Endodermal cell (in vitro differentiated cells): Measurements from ENCODE around the gene ARHGAP42. TPM values are rescaled to one million over a fixed set of nuclear protein-coding genes. Genes with fewer than 3 reads are reported as not detected.

Source experiments
- DNase-seq: peaks from one replicate; pipeline ENCODE4 v3.0.0-alpha.2; 2017
- H3K27ac ChIP-seq: 2 replicates; pipeline ENCODE4 v1.5.1; 2013; ENCODE audit warnings: mild to moderate bottlenecking, low read depth, low read length, moderate library complexity
- H3K27me3 ChIP-seq: 2 replicates; pipeline ENCODE4 v1.6.1; 2013; ENCODE audit warnings: mild to moderate bottlenecking, low read length, moderate library complexity; ENCODE audit not compliant: insufficient read depth, control insufficient read depth, poor library complexity, severe bottlenecking
- H3K36me3 ChIP-seq: 2 replicates; pipeline ENCODE4 v1.7.0; 2013; ENCODE audit warnings: mild to moderate bottlenecking, low read length, moderate library complexity; ENCODE audit not compliant: control insufficient read depth, insufficient read depth
- H3K4me1 ChIP-seq: one replicate; pipeline ENCODE4 v1.7.0; 2013; ENCODE audit warnings: low read length; ENCODE audit not compliant: control insufficient read depth, insufficient read depth
- H3K4me3 ChIP-seq: 2 replicates; pipeline ENCODE4 v1.5.1; 2013; ENCODE audit warnings: mild to moderate bottlenecking, low read length, moderate library complexity
- H3K9ac ChIP-seq: 2 replicates; pipeline ENCODE4 v1.6.1; 2013; ENCODE audit warnings: mild to moderate bottlenecking, low read length, moderate library complexity; ENCODE audit not compliant: poor library complexity, severe bottlenecking; ENCODE audit errors: extremely low read depth
- H3K9me3 ChIP-seq: 2 replicates; pipeline ENCODE4 v1.6.1; 2013; ENCODE audit warnings: mild to moderate bottlenecking, low read length, moderate library complexity; ENCODE audit not compliant: control insufficient read depth
- H3K27ac Mint-ChIP-seq: 2 replicates; pipeline ENCODE4 v1.8.0; 2020; ENCODE audit warnings: mixed read lengths
- H3K27me3 Mint-ChIP-seq: 2 replicates; pipeline ENCODE4 v1.8.0; 2021; ENCODE audit warnings: mild to moderate bottlenecking, mixed read lengths; ENCODE audit not compliant: insufficient read depth
- H3K36me3 Mint-ChIP-seq: 2 replicates; pipeline ENCODE4 v1.8.0; 2020; ENCODE audit warnings: low read depth, mixed read lengths
- H3K4me1 Mint-ChIP-seq: 2 replicates; pipeline ENCODE4 v1.8.0; 2020; ENCODE audit warnings: mixed read lengths
- H3K4me3 Mint-ChIP-seq: 2 replicates; pipeline ENCODE4 v1.8.0; 2020; ENCODE audit warnings: mild to moderate bottlenecking, moderate library complexity, mixed read lengths
- H3K9me3 Mint-ChIP-seq: 2 replicates; pipeline ENCODE4 v1.8.0; 2020; ENCODE audit warnings: mild to moderate bottlenecking, mixed read lengths
- WGBS, 2 experiments: methylation state at CpG; one replicate each; pipeline versions ENCODE4 v1.1.5 to v1.1.7; 2013; ENCODE audit warnings: missing lambda C conversion rate in 2 of 2, mixed read lengths in 1 of 2; ENCODE audit not compliant: insufficient coverage in 1 of 2, insufficient read length in 1 of 2; 5-methylcytosine and 5-hydroxymethylcytosine counted together
- total RNA-seq, 2 donors: library from RNA; stranded (reverse); fragmentation: NEBNext Ultra II Directional in 1 of 2; extraction: Animal tissue kit (Norgen Biotek cat#: 25700) in 1 of 2; gene quantifications; 2 replicates in 1 of 2; 3 replicates in 1 of 2; pipeline ENCODE4 v1.2.1, GENCODE V29; 2021
- TF ChIP-seq, protein P1 (sequence below): fragments of 200-600 bp; sonication (generic); conservative IDR thresholded peaks from 2 replicates; pipeline ENCODE4 v1.5.0; 2021; ENCODE audit warnings: antibody characterized with exemption, mild to moderate bottlenecking

ARHGAP42 gene
- total RNA-seq, 2 donors from 2014 or later, result 164 to 176 TPM

DNA sequence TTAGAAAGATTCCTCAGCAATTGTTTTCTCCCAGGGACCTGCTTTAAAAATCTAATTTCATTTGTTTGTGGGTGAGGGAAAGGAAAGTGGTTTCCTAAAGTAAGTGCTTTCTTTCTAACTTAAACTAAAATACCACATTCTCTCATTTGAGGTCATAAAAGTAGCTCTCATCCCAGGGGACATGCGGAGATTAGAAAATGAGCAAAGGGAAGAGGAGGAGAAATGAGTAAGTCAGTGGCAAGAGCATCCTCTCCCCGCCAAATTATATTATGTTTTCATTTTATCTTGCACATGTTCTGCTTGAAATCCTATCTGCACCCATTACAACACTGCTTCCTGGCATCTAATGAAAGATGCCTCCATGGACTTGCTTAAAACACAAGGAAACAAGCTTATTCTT is 191.4 kb downstream of the ARHGAP42 start:
- 100% methylated on average over 2 of the region's 2 CpGs; no CpG with 5 or more reads in 1 of the 2 experiments for WGBS, 2 experiments
- H3K27me3 Mint-ChIP-seq, result no peaks in the 10 kb centered on the region
- H3K4me1 Mint-ChIP-seq, result peaks cover 57% of the 10 kb centered on the region
- no peak overlapping the region for H3K4me3 ChIP-seq
- DNase-seq, result no peak
- H3K4me1 ChIP-seq, result peaks cover 12% of the 10 kb centered on the region
- no peak overlapping the region for H3K27ac ChIP-seq
- no peak overlapping the region for H3K4me3 Mint-ChIP-seq
- H3K9ac ChIP-seq, result no peak overlapping the region
- peaks cover 19% of the 10 kb centered on the region for H3K9me3 Mint-ChIP-seq
- H3K36me3 ChIP-seq, result peaks cover 19% of the 10 kb centered on the region
- no peaks in the 10 kb centered on the region for H3K27me3 ChIP-seq
- H3K9me3 ChIP-seq, result peaks cover 19% of the 10 kb centered on the region
- peaks cover 55% of the 10 kb centered on the region for H3K36me3 Mint-ChIP-seq
- TF ChIP-seq, protein P1, sequence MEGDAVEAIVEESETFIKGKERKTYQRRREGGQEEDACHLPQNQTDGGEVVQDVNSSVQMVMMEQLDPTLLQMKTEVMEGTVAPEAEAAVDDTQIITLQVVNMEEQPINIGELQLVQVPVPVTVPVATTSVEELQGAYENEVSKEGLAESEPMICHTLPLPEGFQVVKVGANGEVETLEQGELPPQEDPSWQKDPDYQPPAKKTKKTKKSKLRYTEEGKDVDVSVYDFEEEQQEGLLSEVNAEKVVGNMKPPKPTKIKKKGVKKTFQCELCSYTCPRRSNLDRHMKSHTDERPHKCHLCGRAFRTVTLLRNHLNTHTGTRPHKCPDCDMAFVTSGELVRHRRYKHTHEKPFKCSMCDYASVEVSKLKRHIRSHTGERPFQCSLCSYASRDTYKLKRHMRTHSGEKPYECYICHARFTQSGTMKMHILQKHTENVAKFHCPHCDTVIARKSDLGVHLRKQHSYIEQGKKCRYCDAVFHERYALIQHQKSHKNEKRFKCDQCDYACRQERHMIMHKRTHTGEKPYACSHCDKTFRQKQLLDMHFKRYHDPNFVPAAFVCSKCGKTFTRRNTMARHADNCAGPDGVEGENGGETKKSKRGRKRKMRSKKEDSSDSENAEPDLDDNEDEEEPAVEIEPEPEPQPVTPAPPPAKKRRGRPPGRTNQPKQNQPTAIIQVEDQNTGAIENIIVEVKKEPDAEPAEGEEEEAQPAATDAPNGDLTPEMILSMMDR, result no peak
- no peak overlapping the region for H3K27ac Mint-ChIP-seq

DNA sequence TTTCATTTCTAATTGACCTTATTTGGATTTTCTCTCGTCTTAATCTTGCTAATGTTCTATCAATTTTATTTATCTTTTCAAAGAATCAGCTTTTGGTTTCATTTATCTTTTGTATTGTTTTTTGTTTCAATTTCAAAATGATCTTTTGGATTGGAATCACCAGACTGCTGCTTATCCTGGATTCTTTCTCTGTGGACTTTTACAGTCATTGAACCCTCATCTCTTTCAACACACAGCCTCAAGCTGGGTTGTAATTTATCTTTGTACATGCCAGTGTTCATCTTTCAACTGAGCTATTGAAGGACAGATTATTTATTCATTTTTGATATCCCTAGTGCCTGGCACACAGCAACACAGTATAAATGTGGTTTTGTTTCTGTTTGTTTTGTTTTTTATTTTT is 195.9 kb downstream of the ARHGAP42 start:
- Histone ChIP-seq H3K27me3 (no peaks in the 10 kb centered on the region), H3K9ac (no peak overlapping the region), H3K27ac (no peak overlapping the region), H3K36me3 (peaks cover 4% of the 10 kb centered on the region), H3K4me3 (no peak overlapping the region), H3K4me1 (no peaks in the 10 kb centered on the region), H3K9me3 (peaks cover 13% of the 10 kb centered on the region)
- TF ChIP-seq, protein P1, result no peak
- no peak for DNase-seq
- no peak overlapping the region for H3K4me3 Mint-ChIP-seq
- H3K4me1 Mint-ChIP-seq, result peaks cover 29% of the 10 kb centered on the region
- peaks cover 19% of the 10 kb centered on the region for H3K9me3 Mint-ChIP-seq
- H3K27me3 Mint-ChIP-seq, result no peaks in the 10 kb centered on the region
- WGBS, 2 experiments, result no CpG with 5 or more reads among the region's 1 CpG
- H3K36me3 Mint-ChIP-seq, result peaks cover 53% of the 10 kb centered on the region
- H3K27ac Mint-ChIP-seq, result no peak overlapping the region

DNA sequence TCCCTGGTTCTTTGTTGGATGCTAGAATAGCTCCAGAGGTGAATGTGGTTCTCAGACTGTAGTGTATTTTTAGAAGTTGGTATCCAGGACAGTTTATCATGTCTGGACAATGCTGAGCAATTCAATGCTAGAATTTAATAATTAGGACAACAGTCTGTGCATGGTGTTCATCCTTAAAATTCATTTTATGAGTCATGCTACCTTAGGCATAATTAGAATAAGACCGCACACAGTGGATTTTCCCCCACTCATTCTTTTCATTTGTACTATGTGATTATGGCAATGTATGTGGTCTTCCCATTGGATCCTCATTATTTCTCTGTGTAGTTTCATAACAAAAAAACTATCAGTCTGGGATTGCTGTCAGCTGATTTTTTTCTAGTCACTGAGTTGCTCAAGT is 196.7 kb downstream of the ARHGAP42 start:
- no peak for DNase-seq
- peaks cover 49% of the 10 kb centered on the region for H3K36me3 Mint-ChIP-seq
- H3K27me3 Mint-ChIP-seq, result no peaks in the 10 kb centered on the region
- Histone ChIP-seq H3K4me3 (no peak overlapping the region), H3K9me3 (peaks cover 13% of the 10 kb centered on the region), H3K4me1 (no peaks in the 10 kb centered on the region), H3K9ac (no peak overlapping the region), H3K27me3 (no peaks in the 10 kb centered on the region), H3K27ac (no peak overlapping the region), H3K36me3 (peaks cover 6% of the 10 kb centered on the region)
- peaks cover 29% of the 10 kb centered on the region for H3K4me1 Mint-ChIP-seq
- WGBS, 2 experiments, result no CpG with 5 or more reads among the region's 1 CpG
- H3K4me3 Mint-ChIP-seq, result no peak overlapping the region
- no peak overlapping the region for H3K27ac Mint-ChIP-seq
- TF ChIP-seq, protein P1, result no peak
- H3K9me3 Mint-ChIP-seq, result peaks cover 19% of the 10 kb centered on the region
